Mammary epithelial cell (primary cell): Measurements from ENCODE around the gene SEMA6A.

Experiments
- EZH2 ChIP-seq: IDR thresholded peaks from 2 replicates; pipeline ENCODE4 v1.6.1; 2012; ENCODE audit warnings: low read length, inconsistent platforms, borderline replicate concordance
- TF ChIP-seq, protein P1 (sequence below), 2 donors: IDR thresholded peaks in 1 of 2; conservative IDR thresholded peaks in 1 of 2; 2 replicates each; pipeline ENCODE4 v1.5.1; 2011 to 2012; ENCODE audit warnings: inconsistent platforms in 2 of 2, low read length in 2 of 2, mild to moderate bottlenecking in 2 of 2, control low read depth in 1 of 2, low read depth in 1 of 2; ENCODE audit not compliant: insufficient read depth in 1 of 2; ENCODE audit errors: extremely low read depth in 1 of 2

DNA sequence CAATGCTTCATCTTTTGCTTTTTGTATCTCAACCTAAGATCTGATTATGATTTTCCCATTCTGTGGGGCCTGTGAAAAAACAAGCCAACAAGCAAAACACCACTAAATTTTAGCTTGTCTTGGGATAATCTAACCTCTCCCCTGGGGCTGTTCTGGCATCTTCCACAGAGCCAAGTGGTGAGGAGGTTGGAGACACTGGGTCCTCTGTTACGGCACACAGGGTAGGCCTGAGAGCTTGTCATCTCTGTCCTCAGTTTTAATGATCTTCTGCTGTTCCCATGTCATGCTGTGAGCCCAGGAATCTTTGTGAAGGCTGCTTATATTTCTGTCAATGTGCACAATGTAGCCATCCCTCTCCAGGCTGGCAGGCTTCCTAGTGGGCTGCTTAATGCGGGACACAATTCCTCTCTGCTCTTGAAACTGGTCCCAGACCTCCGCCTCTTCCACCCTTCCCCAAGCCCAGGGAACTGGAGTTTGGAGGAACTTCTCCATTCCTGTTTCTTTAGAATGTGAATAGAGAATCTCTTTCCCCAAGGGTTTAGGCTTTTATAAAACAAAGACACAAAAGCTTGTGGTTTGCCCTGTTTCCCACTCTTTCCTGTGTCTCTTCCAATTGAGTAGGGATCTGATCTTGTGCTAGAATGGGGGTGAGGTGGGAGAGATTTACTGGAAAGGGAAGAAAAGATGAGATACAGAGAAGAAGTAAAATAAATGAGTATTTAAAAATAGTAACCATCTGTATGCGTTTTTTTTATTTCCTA lies 30.9 kb upstream of the SEMA6A start:
- TF ChIP-seq, protein P1, sequence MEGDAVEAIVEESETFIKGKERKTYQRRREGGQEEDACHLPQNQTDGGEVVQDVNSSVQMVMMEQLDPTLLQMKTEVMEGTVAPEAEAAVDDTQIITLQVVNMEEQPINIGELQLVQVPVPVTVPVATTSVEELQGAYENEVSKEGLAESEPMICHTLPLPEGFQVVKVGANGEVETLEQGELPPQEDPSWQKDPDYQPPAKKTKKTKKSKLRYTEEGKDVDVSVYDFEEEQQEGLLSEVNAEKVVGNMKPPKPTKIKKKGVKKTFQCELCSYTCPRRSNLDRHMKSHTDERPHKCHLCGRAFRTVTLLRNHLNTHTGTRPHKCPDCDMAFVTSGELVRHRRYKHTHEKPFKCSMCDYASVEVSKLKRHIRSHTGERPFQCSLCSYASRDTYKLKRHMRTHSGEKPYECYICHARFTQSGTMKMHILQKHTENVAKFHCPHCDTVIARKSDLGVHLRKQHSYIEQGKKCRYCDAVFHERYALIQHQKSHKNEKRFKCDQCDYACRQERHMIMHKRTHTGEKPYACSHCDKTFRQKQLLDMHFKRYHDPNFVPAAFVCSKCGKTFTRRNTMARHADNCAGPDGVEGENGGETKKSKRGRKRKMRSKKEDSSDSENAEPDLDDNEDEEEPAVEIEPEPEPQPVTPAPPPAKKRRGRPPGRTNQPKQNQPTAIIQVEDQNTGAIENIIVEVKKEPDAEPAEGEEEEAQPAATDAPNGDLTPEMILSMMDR (conservative IDR thresholded peaks at IDR 0.05 in 1 of 2, IDR thresholded peaks at IDR 0.05 in 1 of 2; ENCODE audit: extremely low read depth in 1 of 2, insufficient read depth in 1 of 2, low read depth in 1 of 2, low read length in 2 of 2), result no peak
- TF ChIP-seq EZH2, result no peak
